ENCODE measurements around the gene CEL. TPM values are rescaled to one million over a fixed set of nuclear protein-coding genes. Genes with fewer than 3 reads are reported as not detected.

The CEL gene
- total RNA-seq, 1 experiment from 2014 or later = 3.6 TPM

DNA sequence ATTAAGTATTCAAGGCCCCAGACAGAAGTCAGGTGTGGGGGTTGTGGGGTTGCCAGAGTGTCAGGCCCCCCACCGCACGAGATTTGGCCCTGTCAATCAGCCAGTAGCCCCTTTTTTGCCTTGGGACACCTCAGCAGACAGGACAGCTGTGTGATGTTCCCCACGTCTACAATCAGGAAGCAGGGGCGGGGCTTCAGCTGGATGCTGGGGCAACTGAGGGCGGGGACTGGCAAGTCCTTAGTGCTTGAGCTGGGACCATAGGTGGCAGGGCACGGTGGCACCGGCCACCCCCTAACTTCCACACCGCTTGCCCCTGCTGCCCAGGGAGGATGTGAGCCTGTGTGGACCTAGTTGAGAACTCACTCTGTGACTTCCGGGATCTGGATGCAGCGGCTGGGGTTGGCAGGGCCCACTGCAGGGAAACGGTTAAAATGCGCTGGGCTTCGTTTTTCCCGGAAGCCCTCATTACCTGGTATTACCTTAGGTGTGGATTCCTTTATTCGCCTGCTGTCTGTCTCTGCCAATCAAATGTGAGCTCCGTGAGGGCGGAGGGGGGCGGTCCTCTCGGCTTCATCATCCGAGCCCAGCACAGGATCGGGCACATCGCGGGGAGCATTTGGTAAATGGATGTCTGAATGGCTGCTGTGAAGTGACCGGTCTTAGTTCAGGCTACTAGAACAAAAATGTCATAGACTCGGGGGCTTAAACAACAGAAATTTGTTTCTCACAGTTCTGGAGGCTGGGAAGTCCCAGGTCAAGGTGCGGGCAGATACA, 38.5 kb upstream of the CEL start:
- H3K4me1 Mint-ChIP-seq = no peaks in the 10 kb centered on the region; a peak in 1 of 4 replicates
- no peaks in the 10 kb centered on the region; a peak in 1 of 7 replicates for H3K36me3 Mint-ChIP-seq (ENCODE audit: insufficient read depth in 1 of 3, low read depth in 3 of 3)
- H4K8ac ChIP-seq (replicated peaks; ENCODE audit: insufficient read length, low read depth, low read length) = no peak overlapping the region
- no peak overlapping the region for H2AK5ac ChIP-seq (ENCODE audit: insufficient read length, low read length)
- H2BK12ac ChIP-seq (ENCODE audit: insufficient read length, low read depth, low read length) = no peak overlapping the region
- H3K79me2 ChIP-seq (ENCODE audit: insufficient read depth, low read length) = no peaks in the 10 kb centered on the region
- H4K5ac ChIP-seq (ENCODE audit: insufficient read length, low read depth, low read length) = no peak overlapping the region
- H3K23ac ChIP-seq (ENCODE audit: insufficient read length, low read depth, low read length) = no peak overlapping the region
- no peak overlapping the region for H3T11ph ChIP-seq (ENCODE audit: low read length)
- H3K4me1 ChIP-seq (ENCODE audit: insufficient read depth, low read length) = no peaks in the 10 kb centered on the region
- H3K27me3 Mint-ChIP-seq (ENCODE audit: low read depth) = peaks cover 35% of the 10 kb centered on the region
- no peak overlapping the region for H2BK20ac ChIP-seq (ENCODE audit: low read depth, low read length, poor library complexity, severe bottlenecking)
- no peak overlapping the region for H3K27ac Mint-ChIP-seq
- peaks cover 0 to 2% of the 10 kb centered on the region in 2 experiments; a peak in 1 of 5 replicates for H3K9me3 Mint-ChIP-seq
- no peak overlapping the region for H4K91ac ChIP-seq (ENCODE audit: insufficient read length, low read depth, low read length)
- TF ChIP-seq, protein P1, sequence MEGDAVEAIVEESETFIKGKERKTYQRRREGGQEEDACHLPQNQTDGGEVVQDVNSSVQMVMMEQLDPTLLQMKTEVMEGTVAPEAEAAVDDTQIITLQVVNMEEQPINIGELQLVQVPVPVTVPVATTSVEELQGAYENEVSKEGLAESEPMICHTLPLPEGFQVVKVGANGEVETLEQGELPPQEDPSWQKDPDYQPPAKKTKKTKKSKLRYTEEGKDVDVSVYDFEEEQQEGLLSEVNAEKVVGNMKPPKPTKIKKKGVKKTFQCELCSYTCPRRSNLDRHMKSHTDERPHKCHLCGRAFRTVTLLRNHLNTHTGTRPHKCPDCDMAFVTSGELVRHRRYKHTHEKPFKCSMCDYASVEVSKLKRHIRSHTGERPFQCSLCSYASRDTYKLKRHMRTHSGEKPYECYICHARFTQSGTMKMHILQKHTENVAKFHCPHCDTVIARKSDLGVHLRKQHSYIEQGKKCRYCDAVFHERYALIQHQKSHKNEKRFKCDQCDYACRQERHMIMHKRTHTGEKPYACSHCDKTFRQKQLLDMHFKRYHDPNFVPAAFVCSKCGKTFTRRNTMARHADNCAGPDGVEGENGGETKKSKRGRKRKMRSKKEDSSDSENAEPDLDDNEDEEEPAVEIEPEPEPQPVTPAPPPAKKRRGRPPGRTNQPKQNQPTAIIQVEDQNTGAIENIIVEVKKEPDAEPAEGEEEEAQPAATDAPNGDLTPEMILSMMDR (conservative IDR thresholded peaks at IDR 0.05) = no peak
- H3K4me2 ChIP-seq (ENCODE audit: insufficient read depth, insufficient read length, low read length) = no peak overlapping the region
- no peak overlapping the region for H3K4ac ChIP-seq (ENCODE audit: low read depth, low read length)
- no peak overlapping the region for H2AFZ ChIP-seq (ENCODE audit: low read length)
- peak; percentile 74 for DNase-seq
- H3K14ac ChIP-seq (ENCODE audit: insufficient read depth, low read length) = no peak overlapping the region
- H4K20me1 ChIP-seq (ENCODE audit: control insufficient read depth, insufficient read depth, insufficient read length) = no peaks in the 10 kb centered on the region
- H2BK120ac ChIP-seq (ENCODE audit: low read depth, low read length, poor library complexity, severe bottlenecking) = no peak overlapping the region
- H3K9ac ChIP-seq (ENCODE audit: extremely low read depth, insufficient read length, low read length) = no peak overlapping the region
- H3K56ac ChIP-seq (ENCODE audit: insufficient read length, low read depth, low read length) = no peak overlapping the region
- no peaks in the 10 kb centered on the region for H3K27me3 ChIP-seq (ENCODE audit: insufficient read depth, low read length)
- H2BK5ac ChIP-seq (ENCODE audit: insufficient read length, low read length) = no peak overlapping the region
- H3K4me3 Mint-ChIP-seq = peak overlapping the region in 1 of 2 experiments; percentile 46; a peak in 1 of 5 replicates
- H2BK15ac ChIP-seq (ENCODE audit: low read depth, low read length) = no peak overlapping the region
- H3K27ac ChIP-seq (ENCODE audit: insufficient read length, low read depth, low read length) = no peak overlapping the region
- H3K79me1 ChIP-seq (ENCODE audit: insufficient read depth, low read depth, low read length, poor library complexity, severe bottlenecking) = no peaks in the 10 kb centered on the region
- no peaks in the 10 kb centered on the region for H3K23me2 ChIP-seq (ENCODE audit: insufficient read length, low read depth, low read length, poor library complexity, severe bottlenecking)
- WGBS (ENCODE audit: extremely low coverage, insufficient read length, low lambda C conversion rate) = no CpG with 5 or more reads among the region's 26 CpGs
- no peak overlapping the region for H3K18ac ChIP-seq (ENCODE audit: insufficient read length, low read depth, low read length)
- no peaks in the 10 kb centered on the region for H3K9me3 ChIP-seq (ENCODE audit: control insufficient read depth, low read depth, low read length)
